K562 (cell line): ENCODE data around the gene UBTD1. TPM values are rescaled to one million over a fixed set of nuclear protein-coding genes. Genes with fewer than 3 reads are reported as not detected.

Experiments used
- ATF4 ChIP-seq: fragments of 450-650 bp; formaldehyde crosslinking; IDR thresholded peaks from 2 replicates; pipeline ENCODE4 v1.4.0; 2022; ENCODE audit warnings: mild to moderate bottlenecking, moderate library complexity
- CSDE1 ChIP-seq, 2 experiments: fragments of 450-650 bp; IDR thresholded peaks; 2 replicates each; pipeline ENCODE4 v1.6.1; 2016; ENCODE audit warnings: mild to moderate bottlenecking in 1 of 2
- ELK3 ChIP-seq: fragments of 450-650 bp; formaldehyde crosslinking; IDR thresholded peaks from 2 replicates; pipeline ENCODE4 v1.4.0; 2020; ENCODE audit warnings: mild to moderate bottlenecking
- KDM4B ChIP-seq, 2 experiments: fragments of 450-650 bp in 1 of 2; sonication (generic) in 1 of 2; IDR thresholded peaks; 2 replicates each; pipeline ENCODE4 v1.6.1; 2016 to 2017; ENCODE audit warnings: borderline replicate concordance in 2 of 2, antibody characterized with exemption in 1 of 2, low read depth in 1 of 2, mild to moderate bottlenecking in 1 of 2
- MAX ChIP-seq: sonication (generic); formaldehyde crosslinking; IDR thresholded peaks from 2 replicates; pipeline ENCODE4 v1.9.0; 2022; ENCODE audit warnings: mild to moderate bottlenecking, missing genetic modification reagents
- MTA3 ChIP-seq: fragments of 450-650 bp; formaldehyde crosslinking; IDR thresholded peaks from 2 replicates; pipeline ENCODE4 v1.6.1; 2017; ENCODE audit warnings: mild to moderate bottlenecking, borderline replicate concordance
- POLR2G ChIP-seq: fragments of 200-400 bp; formaldehyde crosslinking; IDR thresholded peaks from 2 replicates; pipeline ENCODE4 v1.6.1; 2017; ENCODE audit warnings: low read depth, mild to moderate bottlenecking, antibody characterized with exemption, low read length, moderate library complexity
- RREB1 ChIP-seq: fragments of 250-450 bp; sonication (Bioruptor Pico); IDR thresholded peaks from 2 replicates; pipeline ENCODE4 v1.4.0; 2020
- ZNF76 ChIP-seq: fragments of 250-450 bp; sonication (Bioruptor Pico); IDR thresholded peaks from 2 replicates; pipeline ENCODE4 v1.4.0; 2020; ENCODE audit warnings: mild to moderate bottlenecking, moderate library complexity, borderline replicate concordance
- polyA plus RNA-seq, 8 experiments: library from polyadenylated mRNA; depleted of rRNA in 4 of 8; stranded (reverse) in 5 of 8; unstranded in 3 of 8; fragments of >200 nt; fragmentation: Nextera tagmentation in 2 of 8; fragmentation: Illumina TruSeq in 1 of 8; extraction: Ambion mirVana in 2 of 8; extraction: Trizol in 1 of 8; gene quantifications; 2 replicates each; pipeline versions ENCODE4 v1.2.1 to v1.2.3, GENCODE V29; 2011 to 2014; ENCODE audit warnings: inconsistent platforms in 1 of 8, missing spikeins in 1 of 8
- total RNA-seq, 7 experiments: library from RNA; depleted of rRNA in 6 of 7; stranded (reverse); fragments of >200 nt in 6 of 7; fragmentation: Illumina TruSeq in 2 of 7; extraction: Trizol in 2 of 7; gene quantifications; 2 replicates each; pipeline versions ENCODE4 v1.2.1 to v1.2.3, GENCODE V29; 2011 to 2021; ENCODE audit warnings: low replicate concordance in 1 of 7
- TF ChIP-seq, protein P1 (sequence below): fragments of 450-650 bp; IDR thresholded peaks from 2 replicates; pipeline ENCODE4 v1.6.1; 2016
- TF ChIP-seq, protein P2 (sequence below): fragments of 450-650 bp; formaldehyde crosslinking; IDR thresholded peaks from 2 replicates; pipeline ENCODE4 v1.4.0; 2020; ENCODE audit warnings: mild to moderate bottlenecking, mixed read lengths

UBTD1 gene
- total and polyA plus RNA-seq, 9 of the 15 experiments (the other 6 are each of a cell fraction or from before 2014, with no cell fraction given) = 0.08 to 1.6 (median 0.81) TPM; not detected in 1

DNA sequence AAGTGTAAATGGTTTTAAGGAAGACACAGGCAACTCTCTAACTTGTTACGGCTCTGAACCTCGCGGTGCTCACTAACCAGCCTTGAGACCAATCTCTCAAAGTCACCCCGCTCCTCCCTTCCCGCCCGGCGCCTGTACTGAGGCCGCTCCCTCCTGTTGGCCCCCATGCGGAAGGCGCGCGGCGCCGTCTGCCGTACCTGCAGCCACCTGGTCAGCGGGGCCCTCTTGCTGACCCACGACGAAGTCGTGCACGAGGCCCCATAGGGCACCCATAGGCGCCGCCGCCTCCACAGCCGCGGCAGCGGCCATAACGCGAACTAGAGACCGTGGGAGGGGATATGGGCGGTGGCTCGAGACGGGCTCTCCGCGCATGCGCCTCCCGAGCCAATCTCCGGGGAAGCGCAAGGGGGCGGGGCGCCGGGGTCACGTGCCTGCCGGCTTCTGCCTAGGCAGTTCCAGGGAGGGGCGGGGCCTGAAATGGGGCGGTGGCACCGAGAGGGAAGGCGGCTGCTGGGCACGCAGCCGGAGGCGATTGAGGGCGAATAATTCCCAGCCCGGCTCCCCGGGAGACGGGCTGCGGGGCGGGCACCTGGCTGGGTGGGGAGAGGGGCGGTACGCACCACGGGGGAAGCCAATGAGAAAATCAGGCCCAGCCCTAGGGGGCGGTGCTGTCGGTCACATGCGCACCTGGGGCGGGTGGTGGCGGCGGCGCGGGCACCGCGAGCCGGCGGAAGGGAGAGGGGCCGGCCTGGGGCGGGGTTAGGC lies 466 bp upstream of the UBTD1 start, which contains the start of gene MMS19 (continued):
- TF ChIP-seq, protein P1, sequence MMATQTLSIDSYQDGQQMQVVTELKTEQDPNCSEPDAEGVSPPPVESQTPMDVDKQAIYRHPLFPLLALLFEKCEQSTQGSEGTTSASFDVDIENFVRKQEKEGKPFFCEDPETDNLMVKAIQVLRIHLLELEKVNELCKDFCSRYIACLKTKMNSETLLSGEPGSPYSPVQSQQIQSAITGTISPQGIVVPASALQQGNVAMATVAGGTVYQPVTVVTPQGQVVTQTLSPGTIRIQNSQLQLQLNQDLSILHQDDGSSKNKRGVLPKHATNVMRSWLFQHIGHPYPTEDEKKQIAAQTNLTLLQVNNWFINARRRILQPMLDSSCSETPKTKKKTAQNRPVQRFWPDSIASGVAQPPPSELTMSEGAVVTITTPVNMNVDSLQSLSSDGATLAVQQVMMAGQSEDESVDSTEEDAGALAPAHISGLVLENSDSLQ = peak; percentile 97
- no peak for TF ChIP-seq RREB1 (CRISPR knock-in tag)
- TF ChIP-seq ATF4 (CRISPR knock-in tag) = 0 out of 2 replicates have a peak, but pooled peaks have one; percentile 18
- peak; percentile 70 for TF ChIP-seq MAX (CRISPR knock-in tag)
- TF ChIP-seq ZNF76 (CRISPR knock-in tag) = no peak
- TF ChIP-seq KDM4B (IDR thresholded peaks at IDR 0.05; ENCODE audit: borderline replicate concordance in 2 of 2, low read depth in 1 of 2) = no peak
- TF ChIP-seq ELK3 (CRISPR knock-in tag) = no peak
- no peak for TF ChIP-seq MTA3
- peak in 1 of 2 experiments; percentile 58; a peak in 1 of 4 replicates for TF ChIP-seq CSDE1 (IDR thresholded peaks at IDR 0.05)
- TF ChIP-seq POLR2G = peak; percentile 97
- TF ChIP-seq, protein P2, sequence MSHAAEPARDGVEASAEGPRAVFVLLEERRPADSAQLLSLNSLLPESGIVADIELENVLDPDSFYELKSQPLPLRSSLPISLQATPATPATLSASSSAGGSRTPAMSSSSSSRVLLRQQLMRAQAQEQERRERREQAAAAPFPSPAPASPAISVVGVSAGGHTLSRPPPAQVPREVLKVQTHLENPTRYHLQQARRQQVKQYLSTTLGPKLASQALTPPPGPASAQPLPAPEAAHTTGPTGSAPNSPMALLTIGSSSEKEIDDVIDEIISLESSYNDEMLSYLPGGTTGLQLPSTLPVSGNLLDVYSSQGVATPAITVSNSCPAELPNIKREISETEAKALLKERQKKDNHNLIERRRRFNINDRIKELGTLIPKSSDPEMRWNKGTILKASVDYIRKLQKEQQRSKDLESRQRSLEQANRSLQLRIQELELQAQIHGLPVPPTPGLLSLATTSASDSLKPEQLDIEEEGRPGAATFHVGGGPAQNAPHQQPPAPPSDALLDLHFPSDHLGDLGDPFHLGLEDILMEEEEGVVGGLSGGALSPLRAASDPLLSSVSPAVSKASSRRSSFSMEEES (CRISPR knock-in tag) = peak; percentile 96
